Measurements from ENCODE around the gene PCDHGA8. TPM values are rescaled to one million over a fixed set of nuclear protein-coding genes. Genes with fewer than 3 reads are reported as not detected.

PCDHGA8 gene
- total RNA-seq, 4 donors from 2014 or later, result 1.1 to 5.1 (median 2.1) TPM

DNA sequence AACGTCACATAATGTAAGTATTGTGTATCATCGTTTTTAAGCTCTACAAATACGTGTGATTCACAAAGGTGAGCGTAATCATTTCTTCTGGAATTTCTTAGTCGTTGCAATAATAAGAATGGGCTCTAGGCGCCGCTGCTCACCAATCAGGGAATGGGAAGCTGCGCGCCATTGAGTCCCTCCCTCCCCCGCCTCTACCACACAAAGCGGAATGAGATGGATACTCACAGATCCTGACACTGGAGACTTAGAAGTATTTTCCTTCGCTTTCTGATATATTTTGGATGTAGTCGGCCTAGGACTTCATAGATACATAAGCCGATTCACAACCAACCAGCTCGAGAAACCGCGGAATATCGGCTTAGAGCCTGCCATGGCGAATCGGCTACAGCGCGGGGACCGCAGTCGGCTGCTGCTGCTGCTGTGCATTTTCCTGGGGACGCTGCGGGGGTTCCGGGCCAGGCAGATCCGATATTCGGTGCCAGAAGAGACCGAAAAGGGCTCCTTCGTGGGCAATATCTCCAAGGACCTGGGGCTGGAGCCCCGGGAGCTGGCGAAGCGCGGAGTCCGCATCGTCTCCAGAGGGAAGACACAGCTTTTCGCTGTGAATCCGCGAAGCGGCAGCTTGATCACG is 28.5 kb downstream of the PCDHGA8 start, which contains the start of gene PCDHGA11:
TSS of gene PCDHGA11 (plus strand) at position 197 of the 634 bp plus-strand sequence. CDS start at position 374, 177 bp downstream.
- H3K27ac ChIP-seq, result no peak within 1 kb of the TSS

DNA sequence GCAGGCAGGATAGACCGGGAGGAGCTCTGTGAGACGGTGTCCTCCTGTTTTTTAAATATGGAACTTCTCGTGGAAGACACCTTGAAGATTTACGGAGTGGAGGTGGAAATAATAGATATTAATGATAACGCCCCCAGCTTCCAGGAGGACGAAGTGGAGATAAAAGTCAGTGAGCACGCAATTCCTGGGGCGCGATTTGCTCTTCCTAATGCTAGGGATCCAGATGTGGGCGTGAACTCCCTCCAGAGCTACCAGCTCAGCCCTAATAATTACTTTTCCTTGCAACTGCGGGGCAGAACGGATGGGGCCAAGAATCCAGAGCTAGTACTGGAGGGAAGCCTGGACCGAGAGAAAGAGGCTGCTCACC is 29.0 kb downstream of the PCDHGA8 start:
- H3K27ac ChIP-seq, result no peak overlapping the region
- DNase-seq (ENCODE audit: low spot score in 2 of 2), result no peak
- no peaks in the 10 kb centered on the region for H3K4me1 ChIP-seq
- no peaks in the 10 kb centered on the region for H3K27me3 ChIP-seq
- WGBS, result 14% methylated on average over 13 of the region's 13 CpGs
- peak overlapping the region; percentile 36 for H3K4me3 ChIP-seq
- H3K9me3 ChIP-seq, result peaks cover 69% of the 10 kb centered on the region
- no peaks in the 10 kb centered on the region for H3K36me3 ChIP-seq
- no peak for TF ChIP-seq POLR2AphosphoS5 (IDR thresholded peaks at IDR 0.05)
- no peak for TF ChIP-seq POLR2A (IDR thresholded peaks at IDR 0.05)
- TF ChIP-seq CTCF (IDR thresholded peaks at IDR 0.05), result no peak
- TF ChIP-seq EP300 (IDR thresholded peaks at IDR 0.05), result no peak

More for the DNA sequence above, 28.5 kb downstream of the PCDHGA8 start, which contains the start of gene PCDHGA11:
- H3K36me3 ChIP-seq, result no peaks in the 10 kb centered on the region
- H3K4me3 ChIP-seq, result peak within 1 kb of the TSS; percentile 36
- WGBS, result 18% methylated on average over 40 of the region's 42 CpGs
- DNase-seq (ENCODE audit: low spot score in 2 of 2), result no peak
- no peaks in the 10 kb centered on the region for H3K27me3 ChIP-seq
- no peaks in the 10 kb centered on the region for H3K4me1 ChIP-seq
- TF ChIP-seq EP300 (IDR thresholded peaks at IDR 0.05), result no peak
- no peak for TF ChIP-seq POLR2AphosphoS5 (IDR thresholded peaks at IDR 0.05)
- TF ChIP-seq POLR2A (IDR thresholded peaks at IDR 0.05), result no peak
- TF ChIP-seq CTCF (IDR thresholded peaks at IDR 0.05), result peak in 1 of 2 donors; percentile 13
- peaks cover 64% of the 10 kb centered on the region for H3K9me3 ChIP-seq

DNA sequence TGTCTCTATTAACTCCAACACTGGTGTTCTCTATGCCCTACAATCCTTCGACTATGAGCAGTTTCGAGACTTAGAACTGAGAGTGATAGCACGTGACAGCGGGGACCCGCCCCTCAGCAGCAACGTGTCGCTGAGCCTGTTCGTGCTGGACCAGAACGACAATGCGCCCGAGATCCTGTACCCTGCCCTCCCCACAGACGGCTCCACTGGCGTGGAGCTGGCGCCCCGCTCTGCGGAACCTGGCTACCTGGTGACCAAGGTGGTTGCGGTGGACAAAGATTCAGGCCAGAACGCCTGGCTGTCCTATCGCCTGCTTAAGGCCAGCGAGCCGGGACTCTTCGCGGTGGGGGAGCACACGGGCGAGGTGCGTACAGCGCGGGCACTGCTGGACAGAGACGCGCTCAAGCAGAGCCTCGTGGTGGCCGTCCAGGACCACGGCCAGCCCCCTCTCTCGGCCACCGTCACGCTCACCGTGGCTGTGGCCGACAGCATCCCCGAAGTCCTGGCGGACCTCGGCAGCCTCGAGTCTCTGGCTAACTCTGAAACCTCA is 30.4 kb downstream of the PCDHGA8 start:
- H3K9me3 ChIP-seq, result peaks cover 78% of the 10 kb centered on the region
- no peak for DNase-seq (ENCODE audit: low spot score in 2 of 2)
- H3K4me3 ChIP-seq, result no peak overlapping the region
- WGBS, result 26% methylated on average over 18 of the region's 42 CpGs
- no peaks in the 10 kb centered on the region for H3K4me1 ChIP-seq
- no peaks in the 10 kb centered on the region for H3K36me3 ChIP-seq
- TF ChIP-seq EP300 (IDR thresholded peaks at IDR 0.05) (no peak), CTCF (IDR thresholded peaks at IDR 0.05) (no peak), POLR2A (IDR thresholded peaks at IDR 0.05) (no peak), POLR2AphosphoS5 (IDR thresholded peaks at IDR 0.05) (no peak)
- H3K27ac ChIP-seq, result no peak overlapping the region
- H3K27me3 ChIP-seq, result no peaks in the 10 kb centered on the region

DNA sequence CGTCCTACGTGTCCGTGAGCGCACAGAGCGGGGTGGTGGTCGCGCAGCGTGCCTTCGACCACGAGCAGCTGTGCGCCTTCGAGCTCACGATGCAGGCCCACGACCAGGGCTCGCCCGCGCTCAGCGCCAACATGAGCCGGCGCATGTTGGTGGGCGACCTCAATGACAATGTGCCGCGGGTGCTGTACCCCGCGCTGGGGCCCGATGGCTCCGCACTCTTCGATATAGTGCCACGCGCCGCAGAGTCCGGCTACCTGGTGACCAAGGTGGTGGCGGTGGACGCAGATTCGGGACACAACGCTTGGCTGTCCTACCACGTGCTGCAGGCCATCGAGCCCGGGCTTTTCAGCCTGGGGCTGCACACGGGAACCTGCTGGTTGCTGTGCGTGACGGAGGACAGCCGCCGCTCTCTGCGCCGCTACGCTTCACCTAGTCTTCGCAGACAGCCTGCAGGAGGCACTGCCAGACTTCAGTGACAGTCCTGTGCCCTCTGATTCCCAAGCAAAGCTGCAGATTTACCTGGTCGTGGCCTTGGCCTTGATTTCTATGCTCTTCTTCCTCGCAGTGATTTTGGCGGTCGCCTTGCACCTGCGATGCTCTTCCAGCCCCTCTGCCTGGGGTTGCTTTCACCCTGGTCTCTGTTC is 35.5 kb downstream of the PCDHGA8 start:
- Histone ChIP-seq H3K9me3 (peaks cover 80% of the 10 kb centered on the region), H3K4me3 (no peak overlapping the region)

DNA sequence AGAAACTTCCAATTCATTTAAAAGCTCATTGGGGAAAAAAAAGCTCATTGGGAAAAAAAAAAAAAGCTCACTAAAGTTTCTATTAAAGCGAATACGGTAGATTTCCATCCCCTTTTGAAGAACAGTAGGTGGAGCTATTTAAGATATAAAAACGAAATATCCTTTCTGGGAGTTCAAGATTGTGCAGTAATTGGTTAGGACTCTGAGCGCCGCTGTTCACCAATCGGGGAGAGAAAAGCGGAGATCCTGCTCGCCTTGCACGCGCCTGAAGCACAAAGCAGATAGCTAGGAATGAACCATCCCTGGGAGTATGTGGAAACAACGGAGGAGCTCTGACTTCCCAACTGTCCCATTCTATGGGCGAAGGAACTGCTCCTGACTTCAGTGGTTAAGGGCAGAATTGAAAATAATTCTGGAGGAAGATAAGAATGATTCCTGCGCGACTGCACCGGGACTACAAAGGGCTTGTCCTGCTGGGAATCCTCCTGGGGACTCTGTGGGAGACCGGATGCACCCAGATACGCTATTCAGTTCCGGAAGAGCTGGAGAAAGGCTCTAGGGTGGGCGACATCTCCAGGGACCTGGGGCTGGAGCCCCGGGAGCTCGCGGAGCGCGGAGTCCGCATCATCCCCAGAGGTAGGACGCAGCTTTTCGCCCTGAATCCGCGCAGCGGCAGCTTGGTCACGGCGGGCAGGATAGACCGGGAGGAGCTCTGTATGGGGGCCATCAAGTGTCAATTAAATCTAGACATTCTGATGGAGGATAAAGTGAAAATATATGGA is 38.1 kb downstream of the PCDHGA8 start, which contains the start of gene PCDHGA12:
TSS of gene PCDHGA12 (plus strand) at position 176 of the 782 bp plus-strand sequence. CDS start at position 429, 253 bp downstream.
- Histone ChIP-seq H3K27ac (no peak within 1 kb of the TSS), H3K4me1 (no peaks in the 10 kb centered on the region), H3K27me3 (no peaks in the 10 kb centered on the region), H3K9me3 (peaks cover 78% of the 10 kb centered on the region), H3K36me3 (no peaks in the 10 kb centered on the region), H3K4me3 (peak within 1 kb of the TSS; percentile 38)
- no peak for DNase-seq (ENCODE audit: low spot score in 2 of 2)
- no peak for TF ChIP-seq POLR2AphosphoS5 (IDR thresholded peaks at IDR 0.05)
- TF ChIP-seq CTCF (IDR thresholded peaks at IDR 0.05), result peak in 1 of 2 donors; percentile 26
- TF ChIP-seq EP300 (IDR thresholded peaks at IDR 0.05), result no peak
- TF ChIP-seq POLR2A (IDR thresholded peaks at IDR 0.05), result no peak
- WGBS, result 10% methylated on average over 33 of the region's 33 CpGs

More for the DNA sequence above, 35.5 kb downstream of the PCDHGA8 start:
- DNase-seq (ENCODE audit: low spot score in 2 of 2), result no peak
- WGBS, result 42% methylated on average over 11 of the region's 53 CpGs
- Histone ChIP-seq H3K27ac (no peak overlapping the region), H3K27me3 (no peaks in the 10 kb centered on the region), H3K4me1 (no peaks in the 10 kb centered on the region), H3K36me3 (no peaks in the 10 kb centered on the region)
- TF ChIP-seq EP300 (IDR thresholded peaks at IDR 0.05), result no peak

Data from suprapubic skin (tissue), 4 donors.